HUES48 (cell line): Measurements from ENCODE around the gene TGM2.
A peak's percentile ranks its signal among the peaks of the same experiment; 100 is the strongest.

Experiments used
- H3K27ac ChIP-seq: one replicate; pipeline ENCODE4 v1.7.0; 2013; ENCODE audit warnings: low read depth, low read length, inconsistent platforms
- H3K27me3 ChIP-seq: 2 replicates; pipeline ENCODE4 v1.6.1; 2013; ENCODE audit warnings: mild to moderate bottlenecking, low read length; ENCODE audit not compliant: control insufficient read depth, insufficient read depth
- H3K36me3 ChIP-seq: 2 replicates; pipeline ENCODE4 v1.6.1; 2013; ENCODE audit warnings: low read length; ENCODE audit not compliant: control insufficient read depth, insufficient read depth
- H3K4me1 ChIP-seq: 2 replicates; pipeline ENCODE4 v1.6.1; 2013; ENCODE audit warnings: mild to moderate bottlenecking, low read length; ENCODE audit not compliant: control insufficient read depth, insufficient read depth
- H3K4me3 ChIP-seq: 2 replicates; pipeline ENCODE4 v1.5.1; 2013; ENCODE audit warnings: mild to moderate bottlenecking, low read depth, low read length
- H3K9ac ChIP-seq: 2 replicates; pipeline ENCODE4 v1.6.1; 2013; ENCODE audit warnings: mild to moderate bottlenecking, low read depth, low read length, moderate library complexity
- H3K9me3 ChIP-seq: 2 replicates; pipeline ENCODE4 v1.6.1; 2013; ENCODE audit warnings: low read length; ENCODE audit not compliant: control insufficient read depth, insufficient read depth

TGM2 gene

GRCh38 chr20:38167328-38167850 is 2.3 kb upstream of the TGM2 start:
- Histone ChIP-seq H3K9me3 (no peaks in the 10 kb centered on the region), H3K4me1 (no peaks in the 10 kb centered on the region), H3K4me3 (no peak overlapping the region), H3K36me3 (no peaks in the 10 kb centered on the region), H3K27ac (no peak overlapping the region), H3K9ac (no peak overlapping the region), H3K27me3 (no peaks in the 10 kb centered on the region; the same call in 1 of the 2 replicates)

DNA sequence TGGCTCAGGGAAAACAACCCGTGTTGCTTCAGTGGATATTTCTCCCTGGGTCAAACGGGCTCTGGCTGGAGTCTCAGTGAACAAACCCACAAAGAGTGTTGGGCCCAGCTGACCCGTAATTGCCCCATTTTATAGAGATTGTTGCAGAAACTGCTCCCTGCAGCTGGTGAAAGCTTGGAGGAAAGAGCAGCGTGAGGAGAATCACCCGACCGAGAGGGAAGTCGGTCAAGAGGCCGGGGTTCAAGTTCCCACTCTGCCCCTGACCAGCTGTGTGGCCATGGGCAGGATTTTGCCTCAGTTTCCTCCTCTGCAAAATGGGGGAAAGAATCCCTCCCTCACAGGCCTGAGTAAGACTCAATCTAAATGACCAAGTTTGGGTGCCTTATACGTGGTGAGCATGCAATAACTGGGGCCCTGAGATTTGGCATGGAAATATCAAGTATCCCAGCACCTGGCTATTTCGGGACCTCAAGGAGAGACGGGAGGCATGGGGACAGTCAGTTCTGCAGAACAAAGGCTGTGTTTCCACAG is 1.7 kb upstream of the TGM2 start:
- H3K27me3 ChIP-seq = no peaks in the 10 kb centered on the region; the same call in 1 of the 2 replicates

GRCh38 chr20:38165966-38166702 is 1.1 kb upstream of the TGM2 start:
- H3K4me1 ChIP-seq = no peaks in the 10 kb centered on the region

More for the DNA sequence above, 1.7 kb upstream of the TGM2 start:
- Histone ChIP-seq H3K9ac (no peak overlapping the region), H3K4me3 (no peak overlapping the region), H3K27ac (no peak overlapping the region), H3K4me1 (no peaks in the 10 kb centered on the region), H3K9me3 (no peaks in the 10 kb centered on the region), H3K36me3 (no peaks in the 10 kb centered on the region)

GRCh38 chr20:38164624-38165088 is 414 bp downstream of the TGM2 start:
- Histone ChIP-seq H3K4me3 (peak overlapping the region; percentile 52), H3K9ac (no peak overlapping the region), H3K27ac (no peak overlapping the region)

More at GRCh38 chr20:38165966-38166702, 1.1 kb upstream of the TGM2 start:
- Histone ChIP-seq H3K27ac (no peak overlapping the region), H3K9ac (no peak overlapping the region), H3K36me3 (no peaks in the 10 kb centered on the region), H3K9me3 (no peaks in the 10 kb centered on the region), H3K27me3 (no peaks in the 10 kb centered on the region; the same call in 1 of the 2 replicates), H3K4me3 (no peak overlapping the region)

GRCh38 chr20:38164069-38164468 is 1.0 kb downstream of the TGM2 start:
- Histone ChIP-seq H3K4me1 (no peaks in the 10 kb centered on the region), H3K9ac (no peak overlapping the region)

More at GRCh38 chr20:38164624-38165088, 414 bp downstream of the TGM2 start:
- no peaks in the 10 kb centered on the region; the same call in 1 of the 2 replicates for H3K27me3 ChIP-seq
- no peaks in the 10 kb centered on the region for H3K9me3 ChIP-seq
- H3K4me1 ChIP-seq = no peaks in the 10 kb centered on the region
- no peaks in the 10 kb centered on the region for H3K36me3 ChIP-seq

DNA sequence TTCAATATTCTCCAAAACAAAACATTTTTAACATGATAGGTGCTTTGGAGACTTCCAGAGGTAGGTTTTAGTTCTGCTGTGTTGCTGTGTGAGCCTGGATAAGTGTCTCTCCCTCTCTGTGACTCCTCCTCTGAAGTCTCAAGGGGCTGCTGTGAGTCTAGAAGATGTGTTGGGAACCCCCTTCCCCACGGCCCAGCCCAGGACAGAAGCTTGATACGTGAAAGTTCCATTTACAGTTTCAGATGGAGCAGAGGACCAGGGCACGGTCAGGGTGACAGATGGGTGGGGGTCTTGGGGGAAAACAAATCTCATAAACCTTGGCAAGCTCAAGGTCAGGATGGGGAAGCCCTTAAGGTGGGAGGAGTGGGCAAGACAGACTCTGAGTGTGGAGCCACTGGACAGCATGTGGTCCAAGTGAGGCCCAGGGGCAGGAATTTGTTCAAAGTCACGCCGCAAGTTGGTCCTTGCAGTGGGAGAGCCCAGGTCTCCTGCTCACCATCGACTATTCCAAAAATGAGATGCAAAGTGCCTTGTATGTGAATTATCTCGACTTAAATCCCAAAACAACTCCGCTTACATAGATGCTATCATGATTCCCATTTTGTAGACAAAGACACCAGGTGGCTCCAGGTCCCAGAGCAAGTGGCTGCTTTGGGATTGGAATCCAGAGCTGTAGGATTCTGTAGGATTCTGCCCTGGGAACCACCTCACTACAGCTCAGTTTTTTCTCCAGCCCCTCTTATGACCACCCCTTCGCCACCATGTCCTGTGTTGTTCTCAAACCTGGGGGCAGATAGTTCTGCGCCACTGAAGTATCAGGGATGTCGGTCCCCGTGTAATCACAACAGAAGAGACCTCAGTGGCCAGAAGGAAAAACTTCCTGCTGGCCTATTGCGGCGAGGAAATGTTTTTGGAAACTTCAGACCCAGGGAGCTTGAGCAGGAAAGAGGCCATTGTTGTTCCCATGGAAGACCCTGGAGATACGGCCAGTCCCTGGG is 1.9 kb downstream of the TGM2 start:
- Histone ChIP-seq H3K9me3 (no peaks in the 10 kb centered on the region), H3K27me3 (no peaks in the 10 kb centered on the region; the same call in 1 of the 2 replicates), H3K4me1 (no peaks in the 10 kb centered on the region), H3K27ac (no peak overlapping the region), H3K4me3 (no peak overlapping the region), H3K36me3 (no peaks in the 10 kb centered on the region), H3K9ac (no peak overlapping the region)

More at GRCh38 chr20:38164069-38164468, 1.0 kb downstream of the TGM2 start:
- H3K4me3 ChIP-seq = no peak overlapping the region
- no peaks in the 10 kb centered on the region for H3K9me3 ChIP-seq
- H3K36me3 ChIP-seq = no peaks in the 10 kb centered on the region
- no peak overlapping the region for H3K27ac ChIP-seq
- H3K27me3 ChIP-seq = no peaks in the 10 kb centered on the region; the same call in 1 of the 2 replicates

GRCh38 chr20:38162149-38162548 is 2.9 kb downstream of the TGM2 start:
- Histone ChIP-seq H3K27me3 (no peaks in the 10 kb centered on the region; the same call in 1 of the 2 replicates), H3K9ac (no peak overlapping the region), H3K36me3 (no peaks in the 10 kb centered on the region), H3K4me1 (no peaks in the 10 kb centered on the region), H3K4me3 (no peak overlapping the region), H3K27ac (no peak overlapping the region), H3K9me3 (no peaks in the 10 kb centered on the region)

DNA sequence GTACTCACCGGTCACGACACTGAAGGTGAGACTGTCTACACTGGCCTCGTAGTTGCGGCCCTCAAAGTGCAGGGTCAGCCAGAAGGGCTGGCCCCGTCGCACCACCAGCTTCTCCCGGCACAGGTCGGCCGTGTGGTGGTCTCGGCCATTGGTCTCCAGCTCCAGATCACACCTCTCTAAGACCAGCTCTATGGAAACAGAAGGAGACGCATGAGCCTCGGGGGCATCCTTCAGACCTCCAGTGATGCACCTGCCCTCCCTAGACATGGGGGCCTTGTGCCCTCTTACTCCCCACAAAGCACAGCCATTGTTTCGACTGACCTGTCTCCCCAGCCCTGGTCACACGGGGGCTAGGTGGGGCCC is 3.7 kb downstream of the TGM2 start:
- no peak overlapping the region for H3K27ac ChIP-seq

GRCh38 chr20:38159957-38160756 is 4.9 kb downstream of the TGM2 start:
- Histone ChIP-seq H3K9me3 (no peaks in the 10 kb centered on the region), H3K36me3 (no peaks in the 10 kb centered on the region), H3K27me3 (no peaks in the 10 kb centered on the region; the same call in 1 of the 2 replicates), H3K27ac (no peak overlapping the region), H3K4me3 (no peak overlapping the region), H3K9ac (no peak overlapping the region), H3K4me1 (no peaks in the 10 kb centered on the region)

More for the DNA sequence above, 3.7 kb downstream of the TGM2 start:
- Histone ChIP-seq H3K4me3 (no peak overlapping the region), H3K4me1 (no peaks in the 10 kb centered on the region), H3K9me3 (no peaks in the 10 kb centered on the region), H3K36me3 (no peaks in the 10 kb centered on the region), H3K27me3 (no peaks in the 10 kb centered on the region; the same call in 1 of the 2 replicates), H3K9ac (no peak overlapping the region)

GRCh38 chr20:38159566-38159956 is 5.5 kb downstream of the TGM2 start:
- Histone ChIP-seq H3K4me1 (no peaks in the 10 kb centered on the region), H3K36me3 (no peaks in the 10 kb centered on the region), H3K4me3 (no peak overlapping the region), H3K9me3 (no peaks in the 10 kb centered on the region), H3K27ac (no peak overlapping the region), H3K9ac (no peak overlapping the region), H3K27me3 (no peaks in the 10 kb centered on the region; the same call in 1 of the 2 replicates)
